OCI-LY7 (cell line): ENCODE data around the gene SLC25A23. TPM values are rescaled to one million over a fixed set of nuclear protein-coding genes. Genes with fewer than 3 reads are reported as not detected.

ENCODE experiments used
- BruUV-seq: library from RNA; stranded (reverse); fragments of 400-500 nt; replicated peaks from 2 replicates; lab custom pipeline; 2021; lab: Mats Ljungman, UMichigan
- CTCF ChIA-PET: fragments of 300-600 bp; sonication (Branson Sonifier 250); formaldehyde crosslinking; loops from one replicate; lab custom pipeline; 2022; ENCODE audit warnings: antibody characterized with exemption; ENCODE audit not compliant: unreplicated experiment; lab: Charles Lee
- POLR2A ChIA-PET: fragments of 300-600 bp; sonication (Branson Sonifier 250); formaldehyde crosslinking; loops from one replicate; lab custom pipeline; 2022; ENCODE audit warnings: antibody characterized with exemption; lab: Charles Lee
- DNase-seq: peaks from one replicate; pipeline ENCODE4 v3.0.0-alpha.2; 2015; ENCODE audit warnings: low spot score
- H2AFZ ChIP-seq: fragments of 200-600 bp; sonication (generic), shearing (Covaris generic); 2 replicates; pipeline ENCODE4 v1.6.1; 2014; ENCODE audit warnings: mild to moderate bottlenecking, antibody characterized with exemption, low read length, moderate library complexity
- H3K27ac ChIP-seq: fragments of 200-600 bp; sonication (generic); 2 replicates; pipeline ENCODE4 v1.5.1; 2014; ENCODE audit warnings: mixed run types, low read depth, mild to moderate bottlenecking, moderate library complexity, low read length, inconsistent platforms; ENCODE audit not compliant: poor library complexity, severe bottlenecking
- H3K36me3 ChIP-seq: fragments of 200-600 bp; sonication (generic); 2 replicates; pipeline ENCODE4 v1.6.1; 2014; ENCODE audit warnings: mild to moderate bottlenecking, antibody characterized with exemption, low read length, moderate library complexity, mixed read lengths; ENCODE audit not compliant: insufficient read depth
- H3K4me1 ChIP-seq: fragments of 200-600 bp; sonication (generic); 2 replicates; pipeline ENCODE4 v1.5.1; 2014; ENCODE audit warnings: mild to moderate bottlenecking, low read length; ENCODE audit not compliant: insufficient read depth, poor library complexity, severe bottlenecking
- H3K4me2 ChIP-seq: fragments of 200-600 bp; sonication (generic); 2 replicates; pipeline ENCODE4 v1.6.1; 2014; ENCODE audit warnings: mild to moderate bottlenecking, low read length
- H3K4me3 ChIP-seq: fragments of 200-600 bp; sonication (generic); 2 replicates; pipeline ENCODE4 v1.5.1; 2014; ENCODE audit warnings: mild to moderate bottlenecking, low read depth, low read length; ENCODE audit not compliant: poor library complexity, severe bottlenecking
- H3K79me2 ChIP-seq: fragments of 200-600 bp; sonication (generic); 2 replicates; pipeline ENCODE4 v1.6.1; 2016; ENCODE audit warnings: low read depth, mild to moderate bottlenecking, low read length, moderate library complexity, mixed read lengths; ENCODE audit not compliant: insufficient read depth
- H3K9me2 ChIP-seq: fragments of 200-600 bp; sonication (generic); 2 replicates; pipeline ENCODE4 v1.6.1; 2016; ENCODE audit warnings: mild to moderate bottlenecking, low read length, mixed read lengths; ENCODE audit not compliant: insufficient read depth
- H3K9me3 ChIP-seq: fragments of 200-600 bp; sonication (generic); 2 replicates; pipeline ENCODE4 v1.6.1; 2014; ENCODE audit warnings: mild to moderate bottlenecking, mixed run types, low read length, mixed read lengths
- H4K20me1 ChIP-seq: fragments of 200-600 bp; sonication (generic); 2 replicates; pipeline ENCODE4 v1.6.1; 2014; ENCODE audit warnings: mild to moderate bottlenecking, antibody characterized with exemption, low read length, moderate library complexity, mixed read lengths; ENCODE audit not compliant: insufficient read depth
- CTCF ChIP-seq: fragments of 200-600 bp; sonication (generic); conservative IDR thresholded peaks from 2 replicates; pipeline ENCODE4 v1.5.1; 2014; ENCODE audit warnings: mild to moderate bottlenecking, antibody characterized with exemption, low read length, moderate library complexity, mixed read lengths
- EZH2phosphoT487 ChIP-seq: fragments of 200-600 bp; sonication (generic); IDR thresholded peaks from 2 replicates; pipeline ENCODE4 v1.6.1; 2018; ENCODE audit warnings: low read depth, borderline replicate concordance, mild to moderate bottlenecking, mixed run types, antibody characterized with exemption, low read length, moderate library complexity, mixed read lengths
- intact Hi-C: fragments of 100-400 bp; cut with micrococcal nuclease; formaldehyde crosslinking; loops from one replicate; pipeline ENCODE4 v1.10.0; 2022; ENCODE audit not compliant: unreplicated experiment
- total RNA-seq, 2 experiments: library from RNA; depleted of rRNA in 1 of 2; stranded (reverse); fragments of >200 nt in 1 of 2; shearing (Covaris generic) in 1 of 2; gene quantifications; 2 replicates each; pipeline ENCODE4 v1.2.3, GENCODE V29; 2014 to 2022

The SLC25A23 gene
- total RNA-seq, 2 experiments from 2014 or later = 50.9 to 65.7 TPM

GRCh38 chr19:6466526-6467248 lies 7.1 kb upstream of the SLC25A23 start:
- peaks cover 6% of the 10 kb centered on the region for H3K4me1 ChIP-seq
- H3K79me2 ChIP-seq = no peaks in the 10 kb centered on the region
- ChIA-PET POLR2A (no interaction called here), CTCF (no interaction called here)
- H3K36me3 ChIP-seq = peaks cover 15% of the 10 kb centered on the region
- no peak overlapping the region for H3K27ac ChIP-seq
- intact Hi-C loops = no loop called here
- H2AFZ ChIP-seq = no peak overlapping the region
- TF ChIP-seq EZH2phosphoT487 = no peak
- TF ChIP-seq CTCF = no peak
- no peaks in the 10 kb centered on the region for H3K9me2 ChIP-seq
- H4K20me1 ChIP-seq = no peaks in the 10 kb centered on the region
- BruUV-seq = no TSS peak
- DNase-seq = no peak
- H3K9me3 ChIP-seq = no peaks in the 10 kb centered on the region
- no peak overlapping the region for H3K4me3 ChIP-seq
- H3K4me2 ChIP-seq = no peak overlapping the region

- POLR2A ChIA-PET = no interaction called here
Observed at GRCh38 chr19:6465663-6466062, 6.1 kb upstream of the SLC25A23 start.

More at GRCh38 chr19:6465663-6466062, 6.1 kb upstream of the SLC25A23 start:
- CTCF ChIA-PET = no interaction called here
- Histone ChIP-seq H3K4me1 (peaks cover 6% of the 10 kb centered on the region), H3K27ac (no peak overlapping the region), H3K36me3 (peaks cover 10% of the 10 kb centered on the region), H3K79me2 (no peaks in the 10 kb centered on the region), H3K4me2 (no peak overlapping the region), H3K9me2 (no peaks in the 10 kb centered on the region), H2AFZ (no peak overlapping the region), H4K20me1 (no peaks in the 10 kb centered on the region), H3K4me3 (no peak overlapping the region), H3K9me3 (no peaks in the 10 kb centered on the region)
- no TSS peak for BruUV-seq
- DNase-seq = no peak
- intact Hi-C loops = no loop called here
- TF ChIP-seq CTCF = no peak
- TF ChIP-seq EZH2phosphoT487 = no peak
